Endothelial cell of umbilical vein (primary cell): Measurements from ENCODE around the gene LGR4. TPM values are rescaled to one million over a fixed set of nuclear protein-coding genes. Genes with fewer than 3 reads are reported as not detected.

Source experiments
- BruUV-seq: library from RNA; stranded (reverse); fragments of 400-500 nt; replicated peaks from 2 replicates; lab custom pipeline; 2021; lab: Mats Ljungman, UMichigan
- CTCF ChIA-PET: fragments of 300-600, 350-600 bp; sonication (Branson Sonifier 250); formaldehyde crosslinking; loops from one replicate; lab custom pipeline; 2021; ENCODE audit warnings: antibody characterized with exemption, inconsistent platforms; lab: Charles Lee
- POLR2A ChIA-PET: fragments of 300-600, 350-600 bp; sonication (Branson Sonifier 250); formaldehyde crosslinking; loops from one replicate; lab custom pipeline; 2021; ENCODE audit warnings: antibody characterized with exemption, inconsistent platforms; lab: Charles Lee
- DNase-seq: peaks from one replicate; pipeline ENCODE4 v3.0.0-alpha.2; 2011; ENCODE audit warnings: low read depth, low spot score
- FAIRE-seq: peaks from 2 replicates; lab custom pipeline; 2011; peaks lifted over from hg19 to GRCh38; lab: Jason Lieb, UNC
- H2AFZ ChIP-seq: 2 replicates; pipeline ENCODE4 v1.6.0; 2012; ENCODE audit warnings: low read depth, low read length, control low read depth, inconsistent platforms
- H3K27ac ChIP-seq: 2 replicates; pipeline ENCODE4 v1.5.1; 2011; ENCODE audit warnings: low read depth, mild to moderate bottlenecking, control low read depth, low read length, moderate library complexity; ENCODE audit not compliant: insufficient read depth
- H3K27me3 ChIP-seq, 2 experiments: 2 replicates each; pipeline versions ENCODE4 v1.6.0 to v1.6.1; 2011; ENCODE audit warnings: low read length in 2 of 2, mixed read lengths in 1 of 2; ENCODE audit not compliant: control insufficient read depth in 2 of 2, insufficient read depth in 2 of 2
- H3K36me3 ChIP-seq, 2 experiments: 2 replicates in 1 of 2; 3 replicates in 1 of 2; pipeline ENCODE4 v1.5.1; 2011; ENCODE audit warnings: low read length in 2 of 2, mild to moderate bottlenecking in 1 of 2, moderate library complexity in 1 of 2; ENCODE audit not compliant: control insufficient read depth in 2 of 2, insufficient read depth in 2 of 2; ENCODE audit errors: extremely low read depth in 1 of 2
- H3K4me1 ChIP-seq: 3 replicates; pipeline ENCODE4 v1.5.1; 2011; ENCODE audit warnings: mild to moderate bottlenecking, low read length; ENCODE audit not compliant: control insufficient read depth, insufficient read depth; ENCODE audit errors: extremely low read depth
- H3K4me2 ChIP-seq: 2 replicates; pipeline ENCODE4 v1.6.1; 2011; ENCODE audit warnings: low read length, control low read depth, mixed read lengths; ENCODE audit not compliant: insufficient read depth
- H3K4me3 ChIP-seq, 3 experiments: fragments of 200-600 bp in 1 of 3; sonication (generic), shearing (Covaris generic) in 1 of 3; replicated peaks in 1 of 3; 2 replicates each; pipeline ENCODE4 v1.5.1; 2011 to 2016; ENCODE audit warnings: control low read depth in 3 of 3, low read length in 3 of 3, mild to moderate bottlenecking in 2 of 3, inconsistent platforms in 1 of 3, low read depth in 1 of 3, moderate library complexity in 1 of 3; ENCODE audit not compliant: insufficient read depth in 1 of 3
- H3K79me2 ChIP-seq: 2 replicates; pipeline ENCODE4 v1.6.0; 2012; ENCODE audit warnings: low read length, inconsistent platforms; ENCODE audit not compliant: control insufficient read depth, insufficient read depth
- H3K9ac ChIP-seq: replicated peaks from 2 replicates; pipeline ENCODE3; 2011; ENCODE audit warnings: low read length, control low read depth; ENCODE audit not compliant: insufficient read depth; ENCODE audit errors: extremely low read depth
- H3K9me1 ChIP-seq: replicated peaks from 3 replicates; pipeline ENCODE4 v1.6.0; 2011; ENCODE audit warnings: mild to moderate bottlenecking, low read length; ENCODE audit not compliant: control insufficient read depth, insufficient read depth; ENCODE audit errors: extremely low read depth
- H3K9me3 ChIP-seq: replicated peaks from 2 replicates; pipeline ENCODE4 v1.5.1; 2012; ENCODE audit warnings: low read length, inconsistent platforms; ENCODE audit not compliant: control insufficient read depth, insufficient read depth
- H4K20me1 ChIP-seq: replicated peaks from 2 replicates; pipeline ENCODE3; 2011; ENCODE audit warnings: mild to moderate bottlenecking, low read length; ENCODE audit not compliant: control insufficient read depth, insufficient read depth; ENCODE audit errors: extremely low read depth
- CTCF ChIP-seq, 2 donors: IDR thresholded peaks; 1 replicate in 1 of 2; 2 replicates in 1 of 2; pipeline ENCODE4 v1.5.1; 2011; ENCODE audit warnings: low read length in 2 of 2, mild to moderate bottlenecking in 2 of 2, moderate library complexity in 2 of 2, control low read depth in 1 of 2, inconsistent platforms in 1 of 2, low read depth in 1 of 2; ENCODE audit not compliant: insufficient read depth in 1 of 2; ENCODE audit errors: extremely low read depth in 1 of 2
- EZH2 ChIP-seq: IDR thresholded peaks from 2 replicates; pipeline ENCODE4 v1.6.1; 2012; ENCODE audit warnings: borderline replicate concordance, low read depth, mild to moderate bottlenecking, moderate library complexity, low read length, inconsistent platforms; ENCODE audit not compliant: severe bottlenecking
- FOS ChIP-seq: IDR thresholded peaks from 2 replicates; pipeline ENCODE4 v1.6.1; 2011; ENCODE audit warnings: mild to moderate bottlenecking, low read length, moderate library complexity, borderline replicate concordance; ENCODE audit not compliant: insufficient read depth
- GATA2 ChIP-seq: IDR thresholded peaks from 2 replicates; pipeline ENCODE4 v1.7.0; 2011; ENCODE audit warnings: low read depth, mild to moderate bottlenecking, moderate library complexity, mixed read lengths, low read length; ENCODE audit not compliant: insufficient read length, insufficient read depth
- JUN ChIP-seq: IDR thresholded peaks from 2 replicates; pipeline ENCODE4 v1.6.1; 2011; ENCODE audit warnings: borderline replicate concordance, low read depth; ENCODE audit not compliant: insufficient read length, insufficient read depth
- MYC ChIP-seq: IDR thresholded peaks from one replicate; pipeline ENCODE4 v1.6.1; 2011; ENCODE audit warnings: mild to moderate bottlenecking, low read depth, low read length
- POLR2A ChIP-seq: IDR thresholded peaks from 2 replicates; pipeline ENCODE4 v1.6.1; 2012; ENCODE audit warnings: low read depth, mild to moderate bottlenecking, control low read depth, low read length
- POLR2AphosphoS5 ChIP-seq: IDR thresholded peaks from 2 replicates; pipeline ENCODE4 v1.6.1; 2012; ENCODE audit warnings: low read depth, mild to moderate bottlenecking, control low read depth, low read length, moderate library complexity; ENCODE audit not compliant: insufficient read depth
- dilution Hi-C: fragments of 300-500 bp; cut with MboI; formaldehyde crosslinking; loops from one replicate; pipeline ENCODE4 v1.15.0; 2019; ENCODE audit warnings: low sequenced_read_pairs; ENCODE audit not compliant: extremely low pct_ligation_motif_present
- intact Hi-C: fragments of 100-400 bp; cut with micrococcal nuclease; formaldehyde crosslinking; loops from one replicate; pipeline ENCODE4 v1.10.0; 2022
- polyA plus RNA-seq, 4 experiments: library from polyadenylated mRNA; depleted of rRNA in 3 of 4; stranded (reverse) in 3 of 4; unstranded in 1 of 4; fragments of >200 nt; gene quantifications; 2 replicates each; pipeline versions ENCODE4 v1.2.1 to v1.2.3, GENCODE V29; 2011 to 2012; ENCODE audit warnings: missing spikeins in 1 of 4
- total RNA-seq: library from RNA; stranded (reverse); gene quantifications from 2 replicates; pipeline ENCODE4 v1.2.3, GENCODE V29; 2021
- TF ChIP-seq, protein P1 (sequence below): IDR thresholded peaks from 2 replicates; pipeline ENCODE4 v1.6.1; 2011; ENCODE audit not compliant: insufficient read depth, insufficient read length

LGR4 gene
- total and polyA plus RNA-seq, 2 donors (not counting 3 experiments of a cell fraction or from before 2014, with no cell fraction given): 1.3 to 3.1 TPM

GRCh38 chr11:27416568-27417176 is 55.9 kb downstream of the LGR4 start:
- CTCF ChIA-PET: interaction anchor here (2.8 kb wide), 1 partner anchor 11 kb away, joined by 8 read pairs; no protein-coding TSS in a partner anchor
- no peak overlapping the region for H3K4me2 ChIP-seq
- H3K36me3 ChIP-seq: no peaks in the 10 kb centered on the region
- no peaks in the 10 kb centered on the region for H3K4me1 ChIP-seq
- H2AFZ ChIP-seq: no peak overlapping the region
- POLR2A ChIA-PET: no interaction called here
- H3K9me1 ChIP-seq: no peaks in the 10 kb centered on the region
- dilution Hi-C loops: no loop called here
- no peak overlapping the region for H3K9ac ChIP-seq
- no peaks in the 10 kb centered on the region for H3K79me2 ChIP-seq
- H3K9me3 ChIP-seq: no peaks in the 10 kb centered on the region
- intact Hi-C loops: no loop called here
- H3K27me3 ChIP-seq: peaks cover 0 to 3% of the 10 kb centered on the region in 2 experiments
- no peak overlapping the region for H3K27ac ChIP-seq
- no peaks in the 10 kb centered on the region for H4K20me1 ChIP-seq
- TF ChIP-seq CTCF (IDR thresholded peaks at IDR 0.05; ENCODE audit: extremely low read depth in 1 of 2, insufficient read depth in 1 of 2, low read depth in 1 of 2, low read length in 2 of 2) (no peak), JUN (no peak), MYC (no peak), GATA2 (no peak), POLR2AphosphoS5 (no peak), EZH2 (no peak), FOS (no peak), POLR2A (no peak)
- TF ChIP-seq, protein P1, sequence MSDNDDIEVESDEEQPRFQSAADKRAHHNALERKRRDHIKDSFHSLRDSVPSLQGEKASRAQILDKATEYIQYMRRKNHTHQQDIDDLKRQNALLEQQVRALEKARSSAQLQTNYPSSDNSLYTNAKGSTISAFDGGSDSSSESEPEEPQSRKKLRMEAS: no peak
- FAIRE-seq (no peak), DNase-seq (no peak)
- H3K4me3 ChIP-seq: no peak overlapping the region
- BruUV-seq: no TSS peak
